ENCODE data around the gene RACK1. TPM values are rescaled to one million over a fixed set of nuclear protein-coding genes. Genes with fewer than 3 reads are reported as not detected.

RACK1 gene
- total and polyA plus RNA-seq, 2 of the 13 experiments (the other 11 are each of a cell fraction or from before 2014, with no cell fraction given): 2,514 to 6,141 TPM

- TF ChIP-seq GRHL1 (CRISPR knock-in tag; conservative IDR thresholded peaks at IDR 0.05) (no peak), ZNF230 (CRISPR knock-in tag; IDR thresholded peaks at IDR 0.05) (peak; percentile 38; the same call in 1 of the 2 replicates), BRCA1 (CRISPR knock-in tag; IDR thresholded peaks at IDR 0.05) (peak; percentile 14; the same call in 1 of the 2 replicates), ZNF556 (CRISPR knock-in tag; IDR thresholded peaks at IDR 0.05; ENCODE audit: borderline replicate concordance) (0 out of 2 replicates have a peak, but pooled peaks have one; percentile 8), HMGXB3 (CRISPR knock-in tag; IDR thresholded peaks at IDR 0.05; ENCODE audit: borderline replicate concordance) (0 out of 2 replicates have a peak, but pooled peaks have one; percentile 10), ZNF234 (CRISPR knock-in tag; conservative IDR thresholded peaks at IDR 0.05) (0 out of 2 replicates have a peak, but pooled peaks have one; percentile 6), MTA1 (CRISPR knock-in tag; IDR thresholded peaks at IDR 0.05; ENCODE audit: borderline replicate concordance) (peak; percentile 37; the same call in 1 of the 2 replicates), THRA (CRISPR knock-in tag; IDR thresholded peaks at IDR 0.05; ENCODE audit: borderline replicate concordance) (peak; percentile 22; the same call in 1 of the 2 replicates), ZNF225 (CRISPR knock-in tag; IDR thresholded peaks at IDR 0.05) (peak; percentile 76; the same call in 1 of the 2 replicates), GTF2F1 (IDR thresholded peaks at IDR 0.05; ENCODE audit: low read length) (no peak)
Observed at GRCh38 chr5:181205761-181206649, 37.7 kb downstream of the RACK1 start (continued).

Measured in HepG2 (cell line).